Psoas muscle (tissue), 8 donors: Measurements from ENCODE around the gene PCED1B. TPM values are rescaled to one million over a fixed set of nuclear protein-coding genes. Genes with fewer than 3 reads are reported as not detected.

ENCODE experiments used
- ATAC-seq, 4 donors: fragments of 200-7000 bp; cut with Tn5 transposase; one replicate each; pipeline ENCODE4 v1.9.1; 2020; ENCODE audit warnings: moderate library complexity in 3 of 4, mild to moderate bottlenecking in 2 of 4
- DNase-seq, 2 donors: peaks; one replicate each; pipeline ENCODE4 v3.0.0-alpha.2; 2020
- H3K27ac ChIP-seq: fragments of 200-600 bp; one replicate; pipeline ENCODE4 v1.8.0; 2022
- H3K27me3 ChIP-seq, 3 donors: fragments of 200-600 bp in 1 of 3; one replicate each; pipeline versions ENCODE4 v1.6.1 to v1.8.0; 2013 to 2022; ENCODE audit warnings: low read length in 2 of 3, mild to moderate bottlenecking in 2 of 3, moderate library complexity in 1 of 3; ENCODE audit not compliant: insufficient read depth in 3 of 3
- H3K36me3 ChIP-seq, 2 donors: fragments of 200-600 bp in 1 of 2; one replicate each; pipeline versions ENCODE4 v1.6.1 to v1.8.0; 2013 to 2022; ENCODE audit warnings: low read depth in 1 of 2, mild to moderate bottlenecking in 1 of 2, moderate library complexity in 1 of 2; ENCODE audit not compliant: insufficient read depth in 1 of 2
- H3K4me1 ChIP-seq: fragments of 200-600 bp; one replicate; pipeline ENCODE4 v1.8.0; 2022
- H3K4me3 ChIP-seq: fragments of 200-600 bp; one replicate; pipeline ENCODE4 v1.8.0; 2022; ENCODE audit warnings: mild to moderate bottlenecking
- H3K9me3 ChIP-seq: fragments of 200-600 bp; one replicate; pipeline ENCODE4 v1.8.0; 2022
- CTCF ChIP-seq: fragments of 200-600 bp; IDR thresholded peaks from one replicate; pipeline ENCODE4 v1.8.0; 2022; ENCODE audit warnings: antibody characterized with exemption
- WGBS, 3 donors: extraction: QIAGEN DNeasy Blood & Tissue Kit; methylation state at CpG; one replicate each; pipeline versions ENCODE4 v1.1.6 to v1.1.7; 2013; 5-methylcytosine and 5-hydroxymethylcytosine counted together
- intact Hi-C, 2 donors: fragments of 100-400 bp; cut with DNase I; formaldehyde crosslinking; loops; one replicate each; pipeline versions ENCODE4 v1.11.0 to v1.14.2; 2022
- polyA plus RNA-seq, 3 donors: library from polyadenylated mRNA; stranded (reverse); fragments of 200-250 nt; gene quantifications; one replicate each; pipeline ENCODE4 v1.2.3, GENCODE V29; 2013
- total RNA-seq, 4 donors: library from RNA; stranded (reverse); fragmentation: NEBNext Ultra II Directional in 2 of 4; extraction: Animal tissue kit (Norgen Biotek cat#: 25700) in 2 of 4; gene quantifications; one replicate each; pipeline versions ENCODE4 v1.2.1 to v1.2.4, GENCODE V29; 2021 to 2023
- donor health status: healthy with polysubstance abuse.
- donor health status: DM: no; HTN: no; CAD: no; lungs with moderate emphysema.
- donor health status: Bipolar disorder and iron deficiency.
- donor health status: healthy.
- donor health status: DM: yes; HTN: yes; CAD: no.
- donor health status: DM: no; HTN: no; CAD: no.
- donor health status: DM: no; HTN: no; CAD: no.
- donor health status: DM: yes; HTN: yes; CAD: no.

Gene PCED1B
- total and polyA plus RNA-seq, 7 donors = 0.18 to 1.2 (median 0.38) TPM

- no peaks in the 10 kb centered on the region for H3K27me3 ChIP-seq
- TF ChIP-seq CTCF = no peak
- DNase-seq (no peak), ATAC-seq (no peak)
- no peaks in the 10 kb centered on the region for H3K4me1 ChIP-seq
- no peaks in the 10 kb centered on the region for H3K9me3 ChIP-seq
- H3K36me3 ChIP-seq = no peaks in the 10 kb centered on the region
- WGBS, 3 donors = 89 to 96% (median 92%) methylated on average over 1 of the region's 1 CpG
- no peak overlapping the region for H3K27ac ChIP-seq
- no peak overlapping the region for H3K4me3 ChIP-seq
- intact Hi-C loops = no loop called here
Observed at GRCh38 chr12:47158792-47159191, 79.4 kb downstream of the PCED1B start.

GRCh38 chr12:47159348-47159747 lies 79.9 kb downstream of the PCED1B start:
- no peak for ATAC-seq
- WGBS, 3 donors = 82 to 88% (median 87%) methylated on average over 1 of the region's 1 CpG

GRCh38 chr12:47160316-47161244 lies 81.2 kb downstream of the PCED1B start:
- intact Hi-C loops = no loop called here
- H3K27ac ChIP-seq = no peak overlapping the region
- H3K4me3 ChIP-seq = no peak overlapping the region
- DNase-seq (no peak), ATAC-seq (no peak)
- H3K9me3 ChIP-seq = no peaks in the 10 kb centered on the region
- no peaks in the 10 kb centered on the region for H3K4me1 ChIP-seq
- H3K27me3 ChIP-seq = no peaks in the 10 kb centered on the region
- WGBS, 3 donors = 71 to 81% (median 73%) methylated on average over 2 of the region's 2 CpGs
- TF ChIP-seq CTCF = no peak
- no peaks in the 10 kb centered on the region for H3K36me3 ChIP-seq

More at GRCh38 chr12:47159348-47159747, 79.9 kb downstream of the PCED1B start:
- intact Hi-C loops = no loop called here
- Histone ChIP-seq H3K36me3 (no peaks in the 10 kb centered on the region), H3K9me3 (no peaks in the 10 kb centered on the region), H3K27ac (no peak overlapping the region), H3K4me1 (no peaks in the 10 kb centered on the region), H3K27me3 (no peaks in the 10 kb centered on the region), H3K4me3 (no peak overlapping the region)
- no peak for TF ChIP-seq CTCF
- DNase-seq = no peak

- no peaks in the 10 kb centered on the region for H3K36me3 ChIP-seq
- no peak overlapping the region for H3K4me3 ChIP-seq
- no peaks in the 10 kb centered on the region for H3K9me3 ChIP-seq
- ATAC-seq = no peak
- intact Hi-C loops = no loop called here
- H3K4me1 ChIP-seq = no peaks in the 10 kb centered on the region
- TF ChIP-seq CTCF = no peak
- no peak overlapping the region for H3K27ac ChIP-seq
- DNase-seq = no peak
- H3K27me3 ChIP-seq = no peaks in the 10 kb centered on the region
Observed at GRCh38 chr12:47164116-47164515, 84.7 kb downstream of the PCED1B start.
